Sigmoid colon (tissue), 7 donors: ENCODE results near the gene FBXL17. TPM values are rescaled to one million over a fixed set of nuclear protein-coding genes. Genes with fewer than 3 reads are reported as not detected.

ENCODE experiments used
- DNase-seq: peaks from one replicate; pipeline ENCODE4 v3.0.0-alpha.2; 2019
- H3K27ac ChIP-seq, 4 donors: fragments of 200-600 bp; sonication (generic); one replicate each; pipeline ENCODE4 v1.5.1; 2016 to 2019; ENCODE audit warnings: mild to moderate bottlenecking in 1 of 4
- H3K27me3 ChIP-seq, 3 donors: fragments of 200-600 bp; sonication (generic); one replicate each; pipeline ENCODE4 v1.5.1; 2019; ENCODE audit warnings: mild to moderate bottlenecking in 1 of 3
- H3K36me3 ChIP-seq, 4 donors: fragments of 200-600 bp; sonication (generic); one replicate each; pipeline ENCODE4 v1.5.1; 2016 to 2019
- H3K4me1 ChIP-seq, 4 donors: fragments of 200-600 bp; sonication (generic); one replicate each; pipeline ENCODE4 v1.5.1; 2017 to 2019
- H3K4me3 ChIP-seq, 4 donors: fragments of 200-600 bp; sonication (generic); one replicate each; pipeline ENCODE4 v1.5.1; 2017 to 2019; ENCODE audit warnings: mild to moderate bottlenecking in 2 of 4, moderate library complexity in 1 of 4
- H3K9me3 ChIP-seq, 4 donors: fragments of 200-600 bp in 3 of 4; sonication (generic) in 3 of 4; one replicate each; pipeline versions ENCODE4 v1.5.1 to v1.6.1; 2013 to 2019
- CTCF ChIP-seq, 4 experiments: fragments of 450-650 bp in 3 of 4; fragments of 200-600 bp in 1 of 4; IDR thresholded peaks; one replicate each; pipeline ENCODE4 v1.5.1; 2016 to 2019; ENCODE audit warnings: antibody characterized with exemption in 4 of 4, mild to moderate bottlenecking in 3 of 4, moderate library complexity in 2 of 4
- EP300 ChIP-seq, 4 donors: sonication (generic); formaldehyde crosslinking; IDR thresholded peaks; one replicate each; pipeline ENCODE4 v1.6.1; 2017; ENCODE audit warnings: antibody characterized with exemption in 4 of 4
- POLR2A ChIP-seq, 2 donors: fragments of 450-650 bp; IDR thresholded peaks; one replicate each; pipeline ENCODE4 v1.6.1; 2016; ENCODE audit warnings: antibody characterized with exemption in 2 of 2, mild to moderate bottlenecking in 2 of 2, moderate library complexity in 2 of 2
- POLR2AphosphoS5 ChIP-seq, 4 donors: sonication (generic); formaldehyde crosslinking; IDR thresholded peaks; one replicate each; pipeline ENCODE4 v1.6.1; 2017; ENCODE audit warnings: antibody characterized with exemption in 4 of 4
- WGBS, 2 donors: extraction: QIAGEN DNeasy Blood & Tissue Kit; methylation state at CpG; one replicate each; pipeline ENCODE4 v1.1.7; 2013; 5-methylcytosine and 5-hydroxymethylcytosine counted together
- intact Hi-C: fragments of 100-400 bp; cut with DNase I; formaldehyde crosslinking; loops from one replicate; pipeline ENCODE4 v1.15.1; 2023
- polyA plus RNA-seq, 3 donors: library from polyadenylated mRNA; stranded (reverse); fragments of 200-250 nt; gene quantifications; one replicate each; pipeline ENCODE4 v1.2.3, GENCODE V29; 2013
- total RNA-seq, 4 donors: library from RNA; depleted of rRNA; stranded (reverse); fragments of >200 nt; gene quantifications; one replicate each; pipeline ENCODE4 v1.1.0, GENCODE V29; 2016
- donor health status: healthy with polysubstance abuse.
- donor health status: Bipolar disorder and iron deficiency.
- donor health status: healthy.

The FBXL17 gene
- total and polyA plus RNA-seq, 7 donors = 8.2 to 22.5 (median 16.6) TPM

DNA sequence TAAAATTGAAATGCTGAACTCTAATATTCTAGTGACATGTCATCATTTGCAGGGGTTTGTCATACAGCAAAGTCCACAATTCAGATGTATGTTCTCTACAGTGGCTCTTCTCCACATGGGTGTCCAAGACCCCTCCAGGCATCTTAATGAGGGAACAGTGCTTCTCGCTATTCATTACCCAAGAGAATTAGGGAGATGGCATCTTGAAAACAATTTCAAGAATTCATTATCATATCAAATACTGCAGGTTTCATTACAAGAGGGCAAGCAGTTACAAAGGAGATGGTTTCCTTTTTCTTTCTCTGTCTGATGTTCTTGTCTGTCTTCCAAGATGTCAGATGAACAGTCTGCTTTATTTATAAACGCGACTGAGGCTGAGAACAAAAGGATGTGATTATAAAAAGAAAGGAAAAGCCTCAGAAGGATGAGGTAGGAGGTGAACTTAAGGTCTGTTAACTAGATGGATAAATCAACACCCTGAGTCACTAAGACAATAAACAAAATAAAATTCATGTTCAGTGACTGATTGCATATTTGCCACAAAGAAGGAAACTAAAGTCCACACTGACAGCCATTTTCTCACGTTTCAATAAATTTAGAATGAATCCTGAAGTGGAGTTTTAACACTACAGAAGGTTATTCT lies 384.4 kb downstream of the FBXL17 start:
- no peaks in the 10 kb centered on the region for H3K9me3 ChIP-seq
- H3K36me3 ChIP-seq = no peaks in the 10 kb centered on the region
- 74 to 78% methylated on average over 4 of the region's 4 CpGs for WGBS, 2 donors
- TF ChIP-seq EP300 (IDR thresholded peaks at IDR 0.05) = no peak
- TF ChIP-seq POLR2AphosphoS5 (IDR thresholded peaks at IDR 0.05) = no peak
- TF ChIP-seq CTCF (IDR thresholded peaks at IDR 0.05) = no peak
- TF ChIP-seq POLR2A (IDR thresholded peaks at IDR 0.05) = no peak
- DNase-seq = no peak
- peaks cover 0 to 4% (median 0%) of the 10 kb centered on the region in 4 donors for H3K4me1 ChIP-seq
- intact Hi-C loops = no loop called here
- H3K27me3 ChIP-seq = no peaks in the 10 kb centered on the region
- no peak overlapping the region for H3K27ac ChIP-seq
- H3K4me3 ChIP-seq = no peak overlapping the region

- Histone ChIP-seq H3K4me3 (no peak overlapping the region), H3K36me3 (no peaks in the 10 kb centered on the region), H3K9me3 (no peaks in the 10 kb centered on the region), H3K27ac (no peak overlapping the region), H3K27me3 (no peaks in the 10 kb centered on the region), H3K4me1 (peaks cover 0 to 4% (median 0%) of the 10 kb centered on the region in 4 donors)
- TF ChIP-seq POLR2AphosphoS5 (IDR thresholded peaks at IDR 0.05) (no peak), CTCF (IDR thresholded peaks at IDR 0.05) (no peak), POLR2A (IDR thresholded peaks at IDR 0.05) (no peak), EP300 (IDR thresholded peaks at IDR 0.05) (no peak)
- WGBS, 2 donors = 96 to 97% methylated on average over 2 of the region's 2 CpGs
- intact Hi-C loops = no loop called here
- DNase-seq = no peak
These were observed 388.6 kb downstream of the FBXL17 start for GRCh38 chr5:107993341-107993740.

GRCh38 chr5:107990881-107991810 lies 390.8 kb downstream of the FBXL17 start:
- Histone ChIP-seq H3K4me3 (no peak overlapping the region), H3K36me3 (no peaks in the 10 kb centered on the region), H3K27ac (no peak overlapping the region), H3K9me3 (no peaks in the 10 kb centered on the region), H3K27me3 (no peaks in the 10 kb centered on the region), H3K4me1 (no peaks in the 10 kb centered on the region)
- no peak for DNase-seq
- intact Hi-C loops = no loop called here
- WGBS, 2 donors = 85 to 89% methylated on average over 7 of the region's 7 CpGs
- no peak for TF ChIP-seq CTCF (IDR thresholded peaks at IDR 0.05)
- TF ChIP-seq EP300 (IDR thresholded peaks at IDR 0.05) = no peak
- no peak for TF ChIP-seq POLR2A (IDR thresholded peaks at IDR 0.05)
- no peak for TF ChIP-seq POLR2AphosphoS5 (IDR thresholded peaks at IDR 0.05)

- Histone ChIP-seq H3K27me3 (no peaks in the 10 kb centered on the region), H3K27ac (no peak overlapping the region), H3K4me3 (no peak overlapping the region), H3K4me1 (no peaks in the 10 kb centered on the region), H3K36me3 (no peaks in the 10 kb centered on the region), H3K9me3 (no peaks in the 10 kb centered on the region)
- DNase-seq = no peak
- intact Hi-C loops = no loop called here
- TF ChIP-seq POLR2A (IDR thresholded peaks at IDR 0.05) = no peak
- no peak for TF ChIP-seq EP300 (IDR thresholded peaks at IDR 0.05)
- no peak for TF ChIP-seq POLR2AphosphoS5 (IDR thresholded peaks at IDR 0.05)
- no peak for TF ChIP-seq CTCF (IDR thresholded peaks at IDR 0.05)
These were observed 396.8 kb downstream of the FBXL17 start for GRCh38 chr5:107985144-107985543.
